H1 (cell line): ENCODE data around the gene SLC5A8. TPM values are rescaled to one million over a fixed set of nuclear protein-coding genes. Genes with fewer than 3 reads are reported as not detected.

Experiments used
- CHD1 ChIP-seq: IDR thresholded peaks from 2 replicates; pipeline ENCODE4 v1.6.1; 2012; ENCODE audit warnings: low read depth, low read length, improper control_type of control experiment
- CHD7 ChIP-seq: fragments of 300-600 bp; sonication (generic); IDR thresholded peaks from 2 replicates; pipeline ENCODE4 v1.7.1; 2012; ENCODE audit warnings: low read length, moderate library complexity, mild to moderate bottlenecking, inconsistent platforms; ENCODE audit not compliant: insufficient replicate concordance
- E2F6 ChIP-seq: IDR thresholded peaks from 2 replicates; pipeline ENCODE4 v1.6.1; 2012; ENCODE audit warnings: inconsistent platforms
- EP300 ChIP-seq, 2 experiments: IDR thresholded peaks; 1 replicate in 1 of 2; 2 replicates in 1 of 2; pipeline ENCODE4 v1.6.1; 2011 to 2012; ENCODE audit warnings: low read depth in 2 of 2, low read length in 2 of 2, mild to moderate bottlenecking in 2 of 2, borderline replicate concordance in 1 of 2, inconsistent platforms in 1 of 2, moderate library complexity in 1 of 2
- JUN ChIP-seq: IDR thresholded peaks from 2 replicates; pipeline ENCODE4 v1.6.1; 2011; ENCODE audit warnings: low read depth, mild to moderate bottlenecking, improper control_type of control experiment, low read length
- JUND ChIP-seq: IDR thresholded peaks from 2 replicates; pipeline ENCODE4 v1.6.1; 2011; ENCODE audit warnings: mild to moderate bottlenecking, improper control_type of control experiment, low read length
- NANOG ChIP-seq: IDR thresholded peaks from 2 replicates; pipeline ENCODE4 v1.6.1; 2011; ENCODE audit warnings: low read length, low read depth, mild to moderate bottlenecking, inconsistent platforms; ENCODE audit not compliant: insufficient read depth, poor library complexity, severe bottlenecking
- POLR2AphosphoS5 ChIP-seq: IDR thresholded peaks from 2 replicates; pipeline ENCODE4 v1.6.1; 2011; ENCODE audit warnings: low read depth, low read length
- RBBP5 ChIP-seq: IDR thresholded peaks from 2 replicates; pipeline ENCODE4 v1.7.1; 2012; ENCODE audit warnings: low read depth, mild to moderate bottlenecking, inconsistent platforms, low read length, moderate library complexity, borderline replicate concordance
- SRF ChIP-seq: IDR thresholded peaks from 2 replicates; pipeline ENCODE4 v1.6.1; 2011; ENCODE audit warnings: mild to moderate bottlenecking, low read depth, low read length, moderate library complexity
- TAF1 ChIP-seq: IDR thresholded peaks from 2 replicates; pipeline ENCODE4 v1.6.1; 2011; ENCODE audit warnings: mild to moderate bottlenecking, low read depth, low read length
- TCF12 ChIP-seq: IDR thresholded peaks from 2 replicates; pipeline ENCODE4 v1.6.1; 2011; ENCODE audit warnings: low read depth, mild to moderate bottlenecking, low read length
- polyA plus RNA-seq, 7 experiments: library from polyadenylated mRNA; depleted of rRNA in 3 of 7; stranded (reverse) in 5 of 7; unstranded in 2 of 7; fragments of >200 nt in 5 of 7; fragments of 200-250 nt in 2 of 7; gene quantifications; 1 replicate in 5 of 7; 2 replicates in 1 of 7; 4 replicates in 1 of 7; pipeline versions ENCODE4 v1.2.1 to v1.2.3, GENCODE V29; 2011 to 2013; ENCODE audit warnings: missing spikeins in 2 of 7, mixed read lengths in 2 of 7
- total RNA-seq: library from RNA; stranded (reverse); fragmentation: NEBNext Ultra II Directional; extraction: Animal tissue kit (Norgen Biotek cat#: 25700); gene quantifications from 2 replicates; pipeline ENCODE4 v1.2.1, GENCODE V29; 2021

SLC5A8 gene
- total and polyA plus RNA-seq, 2 of the 8 experiments (the other 6 are each of a cell fraction or from before 2014, with no cell fraction given), result 0.11 to 0.21 TPM

GRCh38 chr12:101230547-101230946 is 20.5 kb upstream of the SLC5A8 start (continued):
- TF ChIP-seq CHD7 (no peak), JUN (no peak), TAF1 (no peak), EP300 (IDR thresholded peaks at IDR 0.05; ENCODE audit: borderline replicate concordance in 1 of 2, low read depth in 2 of 2, low read length in 2 of 2) (no peak), SRF (no peak), E2F6 (no peak), NANOG (no peak), POLR2AphosphoS5 (no peak), TCF12 (no peak), JUND (no peak), CHD1 (no peak), RBBP5 (no peak)
